B cell (primary cell): Measurements from ENCODE around the gene AGPAT3.

Experiments used
- CTCF ChIP-seq: fragments of 200-600 bp; IDR thresholded peaks from one replicate; pipeline ENCODE4 v1.8.0; 2022; ENCODE audit warnings: antibody characterized with exemption, mild to moderate bottlenecking
- EZH2 ChIP-seq: IDR thresholded peaks from 2 replicates; pipeline ENCODE4 v1.6.1; 2012; ENCODE audit warnings: borderline replicate concordance, low read depth, mild to moderate bottlenecking, moderate library complexity, low read length; ENCODE audit not compliant: insufficient read depth, poor library complexity, severe bottlenecking

DNA sequence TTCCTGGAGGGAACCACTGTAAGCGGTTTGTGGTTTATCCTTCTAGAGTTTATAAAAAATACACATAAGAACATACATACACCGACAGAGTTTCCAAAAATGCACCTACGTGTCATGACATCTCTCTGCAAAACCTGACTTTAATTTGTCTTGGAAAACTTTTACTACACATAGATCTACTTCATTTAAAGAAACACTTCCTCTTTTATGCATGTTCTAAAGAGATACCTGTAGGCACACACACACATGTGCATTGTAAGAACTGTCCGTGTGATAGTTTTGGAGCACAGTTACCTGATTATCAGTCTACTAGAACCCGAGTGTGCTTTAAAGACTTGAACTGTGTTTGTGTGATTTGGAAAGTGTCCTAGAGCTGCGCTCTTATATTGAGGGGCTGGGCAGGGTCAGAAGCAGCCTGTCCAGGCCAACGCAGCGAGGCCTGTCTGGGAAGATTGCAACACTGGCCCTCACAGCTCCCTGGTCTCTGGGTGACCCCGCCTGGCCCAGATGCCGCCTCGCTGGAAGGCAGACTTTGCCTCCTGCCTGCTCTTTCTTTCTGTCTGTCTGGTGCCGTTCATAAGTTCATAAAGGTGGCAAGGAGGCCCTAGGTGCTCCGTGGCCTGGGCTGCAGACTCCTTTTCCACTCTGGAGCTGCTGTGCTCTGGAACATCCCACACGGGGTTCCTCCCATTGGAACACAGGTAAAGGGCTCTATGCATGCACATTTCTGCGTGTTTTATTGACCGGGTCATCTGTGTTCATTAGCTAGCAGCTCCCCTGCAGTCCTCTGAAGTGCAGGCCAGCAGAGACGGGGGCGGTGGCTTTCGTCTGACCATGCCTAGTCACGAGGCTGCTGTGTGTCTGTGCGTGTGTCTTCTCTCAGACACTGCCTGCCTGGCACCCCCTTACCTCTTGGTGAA lies 46.3 kb downstream of the AGPAT3 start:
- no peak for TF ChIP-seq CTCF
- TF ChIP-seq EZH2 = no peak
